Right lobe of liver (tissue), 4 donors: ENCODE measurements around the gene KRT28.

Experiments
- POLR2A ChIP-seq: fragments of 450-650 bp; IDR thresholded peaks from one replicate; pipeline ENCODE4 v1.6.1; 2017; ENCODE audit warnings: antibody characterized with exemption, mild to moderate bottlenecking
- TF ChIP-seq, protein P1 (sequence below), 4 donors: fragments of 200-600 bp in 3 of 4; fragments of 450-650 bp in 1 of 4; IDR thresholded peaks; one replicate each; pipeline versions ENCODE4 v1.5.1 to v1.8.0; 2016 to 2022; ENCODE audit warnings: antibody characterized with exemption in 4 of 4, mild to moderate bottlenecking in 2 of 4
- donor health status: DM: no; HTN: no; CAD: no.
- donor health status: DM: no; HTN: no; CAD: no.
- donor health status: DM: no; HTN: yes; CAD: no.

DNA sequence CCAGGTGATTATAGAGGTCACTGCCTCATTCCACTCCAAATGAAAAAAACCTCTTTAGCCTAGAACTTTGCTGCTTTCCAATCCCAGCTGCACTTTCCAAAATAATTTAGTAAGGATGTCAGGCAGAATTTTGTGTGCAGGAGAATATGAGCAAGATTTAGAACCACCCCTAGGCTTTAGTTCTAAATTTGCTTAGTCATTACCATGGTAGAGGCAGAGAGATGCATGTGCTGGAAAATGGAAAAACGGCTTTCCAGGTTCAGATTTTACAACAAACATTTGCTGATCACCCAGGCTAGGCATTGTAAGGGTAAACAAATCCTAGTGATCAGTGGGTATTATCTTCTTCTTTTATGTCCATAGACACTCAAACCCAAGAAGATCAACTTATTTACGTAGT lies 34.1 kb downstream of the KRT28 start:
- TF ChIP-seq, protein P1, sequence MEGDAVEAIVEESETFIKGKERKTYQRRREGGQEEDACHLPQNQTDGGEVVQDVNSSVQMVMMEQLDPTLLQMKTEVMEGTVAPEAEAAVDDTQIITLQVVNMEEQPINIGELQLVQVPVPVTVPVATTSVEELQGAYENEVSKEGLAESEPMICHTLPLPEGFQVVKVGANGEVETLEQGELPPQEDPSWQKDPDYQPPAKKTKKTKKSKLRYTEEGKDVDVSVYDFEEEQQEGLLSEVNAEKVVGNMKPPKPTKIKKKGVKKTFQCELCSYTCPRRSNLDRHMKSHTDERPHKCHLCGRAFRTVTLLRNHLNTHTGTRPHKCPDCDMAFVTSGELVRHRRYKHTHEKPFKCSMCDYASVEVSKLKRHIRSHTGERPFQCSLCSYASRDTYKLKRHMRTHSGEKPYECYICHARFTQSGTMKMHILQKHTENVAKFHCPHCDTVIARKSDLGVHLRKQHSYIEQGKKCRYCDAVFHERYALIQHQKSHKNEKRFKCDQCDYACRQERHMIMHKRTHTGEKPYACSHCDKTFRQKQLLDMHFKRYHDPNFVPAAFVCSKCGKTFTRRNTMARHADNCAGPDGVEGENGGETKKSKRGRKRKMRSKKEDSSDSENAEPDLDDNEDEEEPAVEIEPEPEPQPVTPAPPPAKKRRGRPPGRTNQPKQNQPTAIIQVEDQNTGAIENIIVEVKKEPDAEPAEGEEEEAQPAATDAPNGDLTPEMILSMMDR (IDR thresholded peaks at IDR 0.05): no peak
- TF ChIP-seq POLR2A: no peak
